ENCODE results near the gene SAMD4A.

Gene SAMD4A

DNA sequence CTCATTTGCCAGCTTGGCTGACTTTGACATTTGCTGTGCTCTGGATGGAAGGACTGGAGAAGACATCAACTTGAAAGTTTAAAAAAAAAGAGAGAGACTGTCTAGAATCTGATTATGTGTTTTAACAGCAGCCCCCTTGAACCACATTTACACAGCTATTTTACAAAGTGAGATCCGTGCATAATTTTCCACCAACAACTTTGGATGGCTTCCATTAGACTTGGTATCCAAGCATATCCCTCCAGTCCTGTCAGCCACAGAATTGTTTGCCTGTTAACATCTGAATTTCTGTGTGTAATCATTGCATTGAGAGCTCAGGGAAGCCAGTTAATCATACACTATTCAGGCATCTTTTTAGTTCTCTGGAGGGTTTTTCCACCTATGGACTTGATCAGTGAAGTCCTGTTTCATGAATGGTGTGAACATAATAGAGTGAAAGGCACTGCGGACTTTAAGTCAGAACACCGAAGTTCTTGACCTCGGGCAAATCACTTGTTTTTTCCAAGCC is 93.7 kb downstream of the SAMD4A start:
- Histone ChIP-seq H2BK12ac (ENCODE audit: low read length) (no peak overlapping the region), H2BK5ac (ENCODE audit: low read depth, low read length, poor library complexity) (no peak overlapping the region), H3K18ac (ENCODE audit: low read length) (no peak overlapping the region), H3K27me3 (ENCODE audit: insufficient read depth, low read length) (no peaks in the 10 kb centered on the region), H3K36me3 (ENCODE audit: control insufficient read depth in 1 of 2, insufficient read depth in 2 of 2, low read length in 2 of 2) (no peaks in the 10 kb centered on the region), H3K9me3 (ENCODE audit: insufficient read depth, low read depth, low read length) (no peaks in the 10 kb centered on the region), H2BK120ac (ENCODE audit: insufficient read depth, low read length, poor library complexity) (no peak overlapping the region), H3K4me2 (ENCODE audit: low read length) (no peak overlapping the region), H4K91ac (ENCODE audit: low read depth, low read length) (no peak overlapping the region), H3K23ac (ENCODE audit: low read length) (no peak overlapping the region), H4K12ac (ENCODE audit: low read depth, low read length) (no peak overlapping the region), H3K79me2 (ENCODE audit: control insufficient read depth, insufficient read depth, low read length, poor library complexity) (peaks cover 2% of the 10 kb centered on the region), H2AK5ac (ENCODE audit: low read length) (no peak overlapping the region), H3K79me1 (ENCODE audit: low read length) (peaks cover 8% of the 10 kb centered on the region), H3K9ac (ENCODE audit: low read length) (no peak overlapping the region), H3K4ac (ENCODE audit: low read depth, low read length) (peak overlapping the region; percentile 40), H3K4me3 (ENCODE audit: low read depth, low read length) (no peak overlapping the region), H2AFZ (ENCODE audit: insufficient read depth, low read length, poor library complexity) (no peak overlapping the region), H3K14ac (ENCODE audit: low read length) (no peak overlapping the region), H4K8ac (ENCODE audit: low read depth, low read length) (no peak overlapping the region), H3K27ac (ENCODE audit: low read depth, low read length) (no peak overlapping the region), H3K4me1 (ENCODE audit: control insufficient read depth in 1 of 2, insufficient read depth in 2 of 2, low read length in 2 of 2) (peaks cover 14 to 18% of the 10 kb centered on the region in 2 experiments)
- no peak for DNase-seq
- no CpG with 5 or more reads among the region's 4 CpGs for WGBS (ENCODE audit: extremely low coverage, insufficient coverage, insufficient read length)

DNA sequence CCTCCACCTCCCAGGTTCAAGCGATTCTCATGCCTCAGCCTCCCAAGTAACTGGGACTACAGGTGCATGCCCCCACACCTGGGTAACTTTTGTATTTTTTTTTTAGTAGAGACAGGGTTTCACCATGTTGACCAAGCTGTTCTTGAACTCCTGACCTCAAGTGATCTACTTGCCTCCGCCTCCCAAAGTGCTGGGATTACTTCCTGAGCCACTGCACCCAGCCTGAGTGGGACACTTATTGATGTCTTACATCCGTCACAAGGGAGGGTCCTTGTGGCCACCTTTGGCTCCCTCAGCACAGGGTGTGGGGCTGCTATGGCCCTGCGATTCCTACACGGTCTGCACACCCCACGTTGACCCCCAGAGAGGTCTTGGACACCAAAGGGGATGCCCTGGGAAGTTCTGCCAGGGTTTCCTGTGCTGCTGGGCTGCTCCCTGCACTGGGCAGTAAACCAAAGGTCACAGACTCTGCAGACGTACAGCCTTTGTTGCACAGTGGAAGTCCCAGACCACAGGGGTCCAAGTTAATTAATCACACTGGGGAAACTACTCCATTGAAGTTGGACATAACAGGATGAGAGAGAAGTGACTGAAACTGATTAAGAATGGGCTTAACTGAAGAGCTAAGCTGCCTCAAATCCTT is 95.7 kb downstream of the SAMD4A start:
- no CpG with 5 or more reads among the region's 7 CpGs for WGBS (ENCODE audit: extremely low coverage, insufficient coverage, insufficient read length)
- peaks cover 0 to 2% of the 10 kb centered on the region in 2 experiments for H3K36me3 ChIP-seq (ENCODE audit: control insufficient read depth in 1 of 2, insufficient read depth in 2 of 2, low read length in 2 of 2)

DNA sequence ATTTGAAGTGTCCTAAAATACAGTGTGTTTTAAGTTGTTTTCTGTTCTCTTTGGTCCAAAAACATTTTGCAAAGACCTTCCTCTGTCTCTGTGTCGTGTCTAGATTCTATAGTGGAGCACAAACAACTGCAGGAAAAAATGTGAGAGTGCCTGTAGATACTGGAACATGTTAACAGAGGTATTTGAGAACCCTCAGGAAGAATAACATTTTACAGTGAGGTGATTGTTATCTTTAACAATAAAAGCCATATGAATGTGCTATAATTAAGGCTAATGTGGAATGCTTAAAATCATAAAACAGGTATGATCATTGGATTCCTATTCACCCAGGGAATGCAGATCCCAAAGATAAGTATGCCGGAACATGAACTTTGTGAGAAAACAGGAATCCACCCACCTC is 98.0 kb downstream of the SAMD4A start:
- no peak overlapping the region for H2BK5ac ChIP-seq (ENCODE audit: low read depth, low read length, poor library complexity)
- H3K36me3 ChIP-seq (ENCODE audit: control insufficient read depth in 1 of 2, insufficient read depth in 2 of 2, low read length in 2 of 2), result peaks cover 0 to 2% of the 10 kb centered on the region in 2 experiments
- no peak overlapping the region for H4K12ac ChIP-seq (ENCODE audit: low read depth, low read length)
- peaks cover 2% of the 10 kb centered on the region for H3K79me2 ChIP-seq (ENCODE audit: control insufficient read depth, insufficient read depth, low read length, poor library complexity)
- H3K4me1 ChIP-seq (ENCODE audit: control insufficient read depth in 1 of 2, insufficient read depth in 2 of 2, low read length in 2 of 2), result peaks cover 23 to 35% of the 10 kb centered on the region in 2 experiments
- H3K9ac ChIP-seq (ENCODE audit: low read length), result no peak overlapping the region
- no peak overlapping the region for H2BK120ac ChIP-seq (ENCODE audit: insufficient read depth, low read length, poor library complexity)
- H2AFZ ChIP-seq (ENCODE audit: insufficient read depth, low read length, poor library complexity), result no peak overlapping the region
- H3K4me2 ChIP-seq (ENCODE audit: low read length), result no peak overlapping the region
- H3K27ac ChIP-seq (ENCODE audit: low read depth, low read length), result no peak overlapping the region
- no peaks in the 10 kb centered on the region for H3K27me3 ChIP-seq (ENCODE audit: insufficient read depth, low read length)
- H4K8ac ChIP-seq (ENCODE audit: low read depth, low read length), result no peak overlapping the region
- H3K23ac ChIP-seq (ENCODE audit: low read length), result no peak overlapping the region
- peaks cover 15% of the 10 kb centered on the region for H3K79me1 ChIP-seq (ENCODE audit: low read length)
- no peak overlapping the region for H3K18ac ChIP-seq (ENCODE audit: low read length)
- no peak overlapping the region for H2BK12ac ChIP-seq (ENCODE audit: low read length)
- no peaks in the 10 kb centered on the region for H3K9me3 ChIP-seq (ENCODE audit: insufficient read depth, low read depth, low read length)
- no peak overlapping the region for H3K4ac ChIP-seq (ENCODE audit: low read depth, low read length)
- peak; percentile 27 to 90 for DNase-seq
- no peak overlapping the region for H3K14ac ChIP-seq (ENCODE audit: low read length)
- WGBS (ENCODE audit: extremely low coverage, insufficient coverage, insufficient read length), result no CpG with 5 or more reads among the region's 2 CpGs
- H2AK5ac ChIP-seq (ENCODE audit: low read length), result no peak overlapping the region
- no peak overlapping the region for H3K4me3 ChIP-seq (ENCODE audit: low read depth, low read length)
- no peak overlapping the region for H4K91ac ChIP-seq (ENCODE audit: low read depth, low read length)

More for the DNA sequence above, 95.7 kb downstream of the SAMD4A start:
- Histone ChIP-seq H3K4ac (ENCODE audit: low read depth, low read length) (no peak overlapping the region), H3K14ac (ENCODE audit: low read length) (no peak overlapping the region), H2BK12ac (ENCODE audit: low read length) (peak overlapping the region; percentile 1), H3K4me1 (ENCODE audit: control insufficient read depth in 1 of 2, insufficient read depth in 2 of 2, low read length in 2 of 2) (peaks cover 19 to 28% of the 10 kb centered on the region in 2 experiments), H3K79me1 (ENCODE audit: low read length) (peaks cover 13% of the 10 kb centered on the region), H3K27ac (ENCODE audit: low read depth, low read length) (no peak overlapping the region), H2AK5ac (ENCODE audit: low read length) (peak overlapping the region; percentile 2), H2AFZ (ENCODE audit: insufficient read depth, low read length, poor library complexity) (no peak overlapping the region), H3K9ac (ENCODE audit: low read length) (no peak overlapping the region), H4K12ac (ENCODE audit: low read depth, low read length) (no peak overlapping the region), H2BK5ac (ENCODE audit: low read depth, low read length, poor library complexity) (no peak overlapping the region), H3K4me3 (ENCODE audit: low read depth, low read length) (no peak overlapping the region), H3K23ac (ENCODE audit: low read length) (no peak overlapping the region), H3K27me3 (ENCODE audit: insufficient read depth, low read length) (no peaks in the 10 kb centered on the region), H4K8ac (ENCODE audit: low read depth, low read length) (no peak overlapping the region), H3K79me2 (ENCODE audit: control insufficient read depth, insufficient read depth, low read length, poor library complexity) (peaks cover 2% of the 10 kb centered on the region), H3K4me2 (ENCODE audit: low read length) (no peak overlapping the region), H2BK120ac (ENCODE audit: insufficient read depth, low read length, poor library complexity) (no peak overlapping the region), H3K18ac (ENCODE audit: low read length) (no peak overlapping the region), H4K91ac (ENCODE audit: low read depth, low read length) (peak overlapping the region; percentile 4), H3K9me3 (ENCODE audit: insufficient read depth, low read depth, low read length) (no peaks in the 10 kb centered on the region)
- DNase-seq, result no peak

DNA sequence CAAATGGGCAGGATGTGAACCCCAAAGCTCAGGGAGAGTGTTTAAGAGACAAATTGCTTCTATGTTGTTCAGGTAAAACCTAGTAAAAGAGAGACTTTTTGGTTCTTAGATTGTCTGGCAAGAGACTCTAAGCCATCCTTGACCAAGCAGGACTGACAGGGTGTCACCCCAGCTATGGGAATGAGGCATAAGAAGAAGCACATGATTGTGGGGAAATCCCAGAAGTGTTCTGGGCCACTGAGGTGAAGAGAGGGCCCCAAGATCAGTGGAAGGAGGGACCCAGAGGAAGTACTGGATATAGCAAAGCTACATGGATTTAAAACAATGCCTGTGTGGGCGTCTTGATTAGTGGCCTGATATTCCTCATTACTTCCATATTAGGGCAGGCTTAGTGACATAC is 99.0 kb downstream of the SAMD4A start:
- H3K9me3 ChIP-seq (ENCODE audit: insufficient read depth, low read depth, low read length), result no peaks in the 10 kb centered on the region
- H3K18ac ChIP-seq (ENCODE audit: low read length), result peak overlapping the region; percentile 79
- H3K27me3 ChIP-seq (ENCODE audit: insufficient read depth, low read length), result no peaks in the 10 kb centered on the region
- H3K27ac ChIP-seq (ENCODE audit: low read depth, low read length), result no peak overlapping the region
- H3K4me1 ChIP-seq (ENCODE audit: control insufficient read depth in 1 of 2, insufficient read depth in 2 of 2, low read length in 2 of 2), result peaks cover 23 to 36% of the 10 kb centered on the region in 2 experiments
- H3K4ac ChIP-seq (ENCODE audit: low read depth, low read length), result peak overlapping the region; percentile 83
- H2BK5ac ChIP-seq (ENCODE audit: low read depth, low read length, poor library complexity), result peak overlapping the region; percentile 75
- DNase-seq, result no peak
- H3K14ac ChIP-seq (ENCODE audit: low read length), result peak overlapping the region; percentile 65
- peaks cover 18% of the 10 kb centered on the region for H3K79me1 ChIP-seq (ENCODE audit: low read length)
- no peak overlapping the region for H3K23ac ChIP-seq (ENCODE audit: low read length)
- H3K36me3 ChIP-seq (ENCODE audit: control insufficient read depth in 1 of 2, insufficient read depth in 2 of 2, low read length in 2 of 2), result peaks cover 0 to 2% of the 10 kb centered on the region in 2 experiments
- H2BK12ac ChIP-seq (ENCODE audit: low read length), result peak overlapping the region; percentile 98
- H4K12ac ChIP-seq (ENCODE audit: low read depth, low read length), result no peak overlapping the region
- H3K4me2 ChIP-seq (ENCODE audit: low read length), result no peak overlapping the region
- H3K79me2 ChIP-seq (ENCODE audit: control insufficient read depth, insufficient read depth, low read length, poor library complexity), result peaks cover 2% of the 10 kb centered on the region
- no peak overlapping the region for H3K4me3 ChIP-seq (ENCODE audit: low read depth, low read length)
- peak overlapping the region; percentile 92 for H2AK5ac ChIP-seq (ENCODE audit: low read length)
- H2AFZ ChIP-seq (ENCODE audit: insufficient read depth, low read length, poor library complexity), result no peak overlapping the region
- peak overlapping the region; percentile 70 for H4K8ac ChIP-seq (ENCODE audit: low read depth, low read length)
- no peak overlapping the region for H3K9ac ChIP-seq (ENCODE audit: low read length)
- H4K91ac ChIP-seq (ENCODE audit: low read depth, low read length), result peak overlapping the region; percentile 78
- no CpG with 5 or more reads among the region's 1 CpG for WGBS (ENCODE audit: extremely low coverage, insufficient coverage, insufficient read length)
- H2BK120ac ChIP-seq (ENCODE audit: insufficient read depth, low read length, poor library complexity), result peak overlapping the region; percentile 87
